ENCODE results near the gene SLC9A5. TPM values are rescaled to one million over a fixed set of nuclear protein-coding genes. Genes with fewer than 3 reads are reported as not detected.

The SLC9A5 gene
- total RNA-seq, 1 experiment from 2014 or later = 5.2 TPM

DNA sequence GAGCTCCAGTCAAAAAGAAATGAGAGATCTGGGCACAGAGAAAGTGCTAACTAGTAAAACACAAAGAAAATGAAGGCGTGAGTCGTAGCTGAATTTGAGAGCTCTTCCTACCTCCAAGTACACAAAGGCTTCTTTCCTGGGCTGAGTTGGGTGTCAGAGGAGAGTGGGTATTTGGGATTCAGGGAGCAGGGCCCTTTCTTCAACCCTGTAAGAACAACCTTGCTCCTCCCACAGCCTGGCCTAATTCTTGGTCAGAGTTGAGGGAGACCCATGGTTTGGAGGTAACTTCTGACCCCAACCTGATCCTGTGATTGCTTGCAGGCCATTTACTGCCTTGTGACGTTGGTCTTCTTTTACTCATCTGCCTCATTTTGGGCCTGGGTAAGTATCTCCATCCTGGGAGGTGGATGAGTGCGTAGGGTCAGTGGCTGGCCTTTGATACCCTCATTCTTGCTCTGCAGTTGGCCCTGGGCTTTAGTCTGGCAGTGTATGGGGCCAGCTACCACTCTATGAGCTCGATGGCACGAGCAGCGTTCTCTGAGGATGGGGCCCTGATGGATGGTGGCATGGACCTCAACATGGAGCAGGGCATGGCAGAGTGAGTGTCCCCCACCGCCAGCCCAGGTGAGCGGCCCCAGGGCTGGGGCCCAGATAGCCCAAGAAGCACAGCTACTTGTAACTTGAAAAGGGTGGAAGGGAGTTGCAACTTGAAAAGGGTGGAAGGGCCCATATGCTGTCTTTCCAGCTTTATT is 20.6 kb upstream of the SLC9A5 start:
- Histone ChIP-seq H3K9me2 (ENCODE audit: insufficient read depth) (no peaks in the 10 kb centered on the region), H3K27me3 (ENCODE audit: insufficient read depth, low read depth) (no peaks in the 10 kb centered on the region), H3K79me2 (ENCODE audit: low read depth) (peaks cover 16% of the 10 kb centered on the region), H3K4me3 (peak overlapping the region; percentile 91), H3K4me1 (replicated peaks; ENCODE audit: insufficient read depth) (peaks cover 15% of the 10 kb centered on the region), H3K36me3 (ENCODE audit: low read depth) (peaks cover 5% of the 10 kb centered on the region; the same call in 1 of the 2 replicates), H3K4me2 (peak overlapping the region; percentile 90), H4K20me1 (ENCODE audit: insufficient read depth) (no peaks in the 10 kb centered on the region), H3F3A (ENCODE audit: insufficient read depth, low read depth) (peaks cover 18% of the 10 kb centered on the region), H3K9me3 (ENCODE audit: insufficient read depth, low read depth) (no peaks in the 10 kb centered on the region), H3K27ac (no peak overlapping the region), H2AFZ (no peak overlapping the region)
- intact Hi-C loops (cut with micrococcal nuclease; ENCODE audit: unreplicated experiment) = no loop called here
- TF ChIP-seq, protein P1, sequence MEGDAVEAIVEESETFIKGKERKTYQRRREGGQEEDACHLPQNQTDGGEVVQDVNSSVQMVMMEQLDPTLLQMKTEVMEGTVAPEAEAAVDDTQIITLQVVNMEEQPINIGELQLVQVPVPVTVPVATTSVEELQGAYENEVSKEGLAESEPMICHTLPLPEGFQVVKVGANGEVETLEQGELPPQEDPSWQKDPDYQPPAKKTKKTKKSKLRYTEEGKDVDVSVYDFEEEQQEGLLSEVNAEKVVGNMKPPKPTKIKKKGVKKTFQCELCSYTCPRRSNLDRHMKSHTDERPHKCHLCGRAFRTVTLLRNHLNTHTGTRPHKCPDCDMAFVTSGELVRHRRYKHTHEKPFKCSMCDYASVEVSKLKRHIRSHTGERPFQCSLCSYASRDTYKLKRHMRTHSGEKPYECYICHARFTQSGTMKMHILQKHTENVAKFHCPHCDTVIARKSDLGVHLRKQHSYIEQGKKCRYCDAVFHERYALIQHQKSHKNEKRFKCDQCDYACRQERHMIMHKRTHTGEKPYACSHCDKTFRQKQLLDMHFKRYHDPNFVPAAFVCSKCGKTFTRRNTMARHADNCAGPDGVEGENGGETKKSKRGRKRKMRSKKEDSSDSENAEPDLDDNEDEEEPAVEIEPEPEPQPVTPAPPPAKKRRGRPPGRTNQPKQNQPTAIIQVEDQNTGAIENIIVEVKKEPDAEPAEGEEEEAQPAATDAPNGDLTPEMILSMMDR (conservative IDR thresholded peaks at IDR 0.05) = no peak
- no peak for TF ChIP-seq EZH2 (IDR thresholded peaks at IDR 0.05; ENCODE audit: low read depth)
- no peak for DNase-seq
- POLR2A ChIA-PET (ENCODE audit: unreplicated experiment) = interaction anchor here (0.6 to 0.8 kb wide), 2 partner anchors 30 to 310 kb away, joined by 4 to 11 read pairs; no protein-coding TSS in a partner anchor
- CTCF ChIA-PET = interaction anchor here (1.1 kb wide), 1 partner anchor 14 kb away, joined by 3 read pairs; no protein-coding TSS in a partner anchor
- no TSS peak for BruUV-seq (replicated peaks)

DNA sequence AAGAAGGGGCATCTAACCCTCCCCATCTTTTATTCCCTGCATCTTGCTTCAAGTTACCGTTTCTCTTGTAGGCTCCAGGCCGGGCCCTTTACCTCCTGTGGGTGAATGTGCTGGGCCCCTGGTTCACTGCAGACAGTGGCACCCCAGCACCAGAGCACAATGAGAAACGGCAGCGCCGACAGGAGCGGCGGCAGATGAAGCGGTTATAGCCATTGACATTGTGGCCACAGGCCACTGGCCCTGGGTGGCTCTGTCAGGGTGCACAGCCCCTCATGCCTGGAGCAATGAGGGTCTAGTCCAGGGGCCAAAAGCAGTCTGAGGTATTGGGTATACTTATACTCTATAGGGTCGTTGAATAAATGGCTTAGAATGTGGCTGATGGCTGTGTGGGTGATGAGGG is 19.9 kb upstream of the SLC9A5 start:
- no peak for TF ChIP-seq EZH2 (IDR thresholded peaks at IDR 0.05; ENCODE audit: low read depth)
- TF ChIP-seq, protein P1 (conservative IDR thresholded peaks at IDR 0.05) = no peak
- Histone ChIP-seq H3K9me2 (ENCODE audit: insufficient read depth) (no peaks in the 10 kb centered on the region), H3K4me2 (no peak overlapping the region; the same call in 1 of the 2 replicates), H3K4me3 (no peak overlapping the region), H3F3A (ENCODE audit: insufficient read depth, low read depth) (peaks cover 22% of the 10 kb centered on the region), H3K27me3 (ENCODE audit: insufficient read depth, low read depth) (no peaks in the 10 kb centered on the region), H4K20me1 (ENCODE audit: insufficient read depth) (no peaks in the 10 kb centered on the region), H3K4me1 (replicated peaks; ENCODE audit: insufficient read depth) (peaks cover 13% of the 10 kb centered on the region), H2AFZ (no peak overlapping the region), H3K9me3 (ENCODE audit: insufficient read depth, low read depth) (no peaks in the 10 kb centered on the region), H3K27ac (no peak overlapping the region), H3K79me2 (ENCODE audit: low read depth) (peaks cover 16% of the 10 kb centered on the region), H3K36me3 (ENCODE audit: low read depth) (peaks cover 5% of the 10 kb centered on the region; the same call in 1 of the 2 replicates)
- ChIA-PET POLR2A (ENCODE audit: unreplicated experiment) (interaction anchor here (0.6 kb wide), 1 partner anchor 21 kb away, joined by 3 read pairs; no protein-coding TSS in a partner anchor), CTCF (no interaction called here)
- no peak for DNase-seq
- intact Hi-C loops (cut with micrococcal nuclease; ENCODE audit: unreplicated experiment) = no loop called here
- no TSS peak for BruUV-seq (replicated peaks)

DNA sequence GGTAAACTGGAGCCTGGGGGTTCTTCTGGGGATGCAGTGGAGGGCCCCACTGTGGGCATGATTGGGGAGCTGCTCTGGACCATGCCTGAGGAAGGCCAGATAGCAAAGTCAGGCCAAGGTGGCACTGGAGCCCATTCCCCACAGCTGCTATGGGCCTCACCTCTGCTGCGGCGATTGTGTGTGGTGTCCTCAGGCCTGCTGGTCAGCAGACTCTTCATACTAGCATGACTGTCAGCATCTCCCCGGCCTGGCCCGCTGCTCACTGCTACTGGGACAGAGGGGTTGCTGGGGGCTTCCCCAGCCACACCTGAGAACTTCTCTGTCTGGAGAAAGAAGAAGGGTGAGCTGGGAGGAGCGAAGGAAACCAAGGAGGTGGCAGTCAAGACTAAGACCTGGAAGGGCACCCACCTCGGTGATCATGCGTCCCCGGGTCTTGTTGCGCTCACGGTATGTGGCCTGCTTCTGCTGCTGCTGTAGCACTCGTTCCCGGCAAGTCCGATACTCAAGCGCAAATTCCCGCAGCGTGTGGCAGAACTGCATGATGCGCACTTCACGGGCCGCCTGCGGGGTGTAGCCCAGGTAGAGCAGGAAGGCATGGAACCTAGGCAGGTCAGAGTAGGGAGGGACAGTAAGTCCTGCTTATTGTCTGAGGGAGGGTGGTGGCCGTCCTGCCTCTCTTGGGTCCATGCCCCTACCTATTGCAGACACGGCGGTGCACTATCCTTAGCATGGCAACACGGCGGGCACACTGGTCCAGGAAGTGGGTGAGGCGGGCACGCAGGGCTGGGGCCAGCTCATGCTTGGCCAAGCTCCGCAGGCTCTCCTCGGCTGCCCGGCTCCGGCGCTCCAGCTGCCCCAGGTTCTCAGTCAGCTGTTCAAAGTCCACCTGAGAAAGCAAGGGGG is 18.6 kb upstream of the SLC9A5 start:
- H3K4me1 ChIP-seq (replicated peaks; ENCODE audit: insufficient read depth) = peaks cover 8% of the 10 kb centered on the region
- no peak overlapping the region for H3K27ac ChIP-seq
- H2AFZ ChIP-seq = no peak overlapping the region
- ChIA-PET CTCF (no interaction called here), POLR2A (ENCODE audit: unreplicated experiment) (no interaction called here)
- no peak for TF ChIP-seq EZH2 (IDR thresholded peaks at IDR 0.05; ENCODE audit: low read depth)
- TF ChIP-seq, protein P1 (conservative IDR thresholded peaks at IDR 0.05) = no peak
- peaks cover 22% of the 10 kb centered on the region for H3F3A ChIP-seq (ENCODE audit: insufficient read depth, low read depth)
- H3K4me3 ChIP-seq = no peak overlapping the region
- no peak for DNase-seq
- peaks cover 5% of the 10 kb centered on the region; the same call in 1 of the 2 replicates for H3K36me3 ChIP-seq (ENCODE audit: low read depth)
- H3K4me2 ChIP-seq = no peak overlapping the region
- BruUV-seq (replicated peaks) = no TSS peak
- no peaks in the 10 kb centered on the region for H3K27me3 ChIP-seq (ENCODE audit: insufficient read depth, low read depth)
- no peaks in the 10 kb centered on the region for H3K9me2 ChIP-seq (ENCODE audit: insufficient read depth)
- peaks cover 16% of the 10 kb centered on the region for H3K79me2 ChIP-seq (ENCODE audit: low read depth)
- intact Hi-C loops (cut with micrococcal nuclease; ENCODE audit: unreplicated experiment) = no loop called here
- no peaks in the 10 kb centered on the region for H4K20me1 ChIP-seq (ENCODE audit: insufficient read depth)
- H3K9me3 ChIP-seq (ENCODE audit: insufficient read depth, low read depth) = no peaks in the 10 kb centered on the region
